Common myeloid progenitor, CD34-positive (primary cell): ENCODE results near the gene LRP1-AS.

ENCODE experiments used
- CTCF ChIA-PET: fragments of 350-600 bp; sonication (Branson Sonifier 250); formaldehyde crosslinking; loops from one replicate; lab custom pipeline; 2021; ENCODE audit warnings: antibody characterized with exemption; lab: Charles Lee
- POLR2A ChIA-PET: fragments of 350-600 bp; sonication (Branson Sonifier 250); formaldehyde crosslinking; loops from one replicate; lab custom pipeline; 2021; ENCODE audit warnings: antibody characterized with exemption; lab: Charles Lee
- DNase-seq, 3 donors: peaks; one replicate each; pipeline versions ENCODE4 v3.0.0 to v3.0.0-alpha.2; 2013
- H3K27ac ChIP-seq, 2 experiments: 1 replicate in 1 of 2; 2 replicates in 1 of 2; pipeline ENCODE4 v1.7.0; 2013; ENCODE audit warnings: inconsistent platforms in 2 of 2, low read length in 2 of 2, mild to moderate bottlenecking in 2 of 2, low read depth in 1 of 2, moderate library complexity in 1 of 2; ENCODE audit not compliant: severe bottlenecking in 2 of 2, insufficient read depth in 1 of 2, poor library complexity in 1 of 2
- H3K27me3 ChIP-seq, 5 experiments: replicated peaks in 2 of 5; 1 replicate in 3 of 5; 2 replicates in 2 of 5; pipeline versions ENCODE4 v1.6.1 to v1.7.0; 2013; ENCODE audit warnings: low read length in 4 of 5, mild to moderate bottlenecking in 2 of 5, moderate library complexity in 2 of 5, inconsistent platforms in 1 of 5; ENCODE audit not compliant: insufficient read depth in 5 of 5, control insufficient read depth in 4 of 5
- H3K36me3 ChIP-seq, 4 experiments: 1 replicate in 2 of 4; 2 replicates in 2 of 4; pipeline versions ENCODE4 v1.6.1 to v1.7.0; 2013; ENCODE audit warnings: low read length in 3 of 4, control low read depth in 1 of 4, mild to moderate bottlenecking in 1 of 4; ENCODE audit not compliant: control insufficient read depth in 4 of 4, insufficient read depth in 4 of 4
- H3K4me1 ChIP-seq, 4 experiments: 1 replicate in 3 of 4; 2 replicates in 1 of 4; pipeline versions ENCODE4 v1.6.1 to v1.7.1; 2013; ENCODE audit warnings: low read length in 3 of 4, mild to moderate bottlenecking in 3 of 4, control low read depth in 1 of 4, inconsistent platforms in 1 of 4, moderate library complexity in 1 of 4; ENCODE audit not compliant: control insufficient read depth in 4 of 4, insufficient read depth in 4 of 4; ENCODE audit errors: control extremely low read depth in 1 of 4
- H3K4me3 ChIP-seq, 7 experiments: 1 replicate in 4 of 7; 2 replicates in 3 of 7; pipeline versions ENCODE4 v1.5.1 to v1.7.0; 2013; ENCODE audit warnings: mild to moderate bottlenecking in 7 of 7, low read length in 6 of 7, moderate library complexity in 6 of 7, inconsistent platforms in 2 of 7, low read depth in 2 of 7, control low read depth in 1 of 7; ENCODE audit not compliant: insufficient read depth in 4 of 7, control insufficient read depth in 1 of 7; ENCODE audit errors: extremely low read depth in 1 of 7
- H3K9me3 ChIP-seq, 5 experiments: 1 replicate in 4 of 5; 2 replicates in 1 of 5; pipeline versions ENCODE4 v1.6.1 to v1.7.1; 2013; ENCODE audit warnings: low read length in 4 of 5, mild to moderate bottlenecking in 2 of 5, inconsistent platforms in 1 of 5, low read depth in 1 of 5, moderate library complexity in 1 of 5; ENCODE audit not compliant: control insufficient read depth in 4 of 5, insufficient read depth in 2 of 5; ENCODE audit errors: control extremely low read depth in 1 of 5
- WGBS: methylation state at CpG from one replicate; pipeline ENCODE4 v1.1.5; 2013; ENCODE audit not compliant: insufficient coverage; 5-methylcytosine and 5-hydroxymethylcytosine counted together

Gene LRP1-AS

DNA sequence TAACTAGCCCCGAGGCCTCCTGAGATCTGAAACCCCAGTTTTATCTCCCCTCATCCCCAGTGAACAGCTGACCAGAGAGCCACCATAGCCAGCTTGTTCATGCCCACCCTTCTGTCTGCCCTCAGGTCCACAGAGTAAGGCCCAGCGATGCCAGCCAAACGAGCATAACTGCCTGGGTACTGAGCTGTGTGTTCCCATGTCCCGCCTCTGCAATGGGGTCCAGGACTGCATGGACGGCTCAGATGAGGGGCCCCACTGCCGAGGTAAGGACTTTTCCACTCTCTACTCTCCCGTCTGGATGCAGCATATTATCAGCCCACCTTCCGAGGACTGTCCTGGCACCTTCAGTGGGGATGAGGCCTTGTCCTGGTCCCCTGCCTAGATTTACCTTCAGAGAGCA, 6.2 kb downstream of the LRP1-AS start:
- POLR2A ChIA-PET: no interaction called here
- CTCF ChIA-PET: interaction anchor here (1.1 to 1.6 kb wide), 5 partner anchors 11 to 35 kb away, joined by 3 to 4 read pairs (median 4); partner anchors contain the start of gene LRP1
- Histone ChIP-seq H3K36me3 (no peaks in the 10 kb centered on the region), H3K27ac (no peak overlapping the region), H3K27me3 (no peaks in the 10 kb centered on the region), H3K4me3 (no peak overlapping the region), H3K4me1 (peaks cover 0 to 7% (median 0%) of the 10 kb centered on the region in 4 experiments), H3K9me3 (no peaks in the 10 kb centered on the region)
- 98% methylated on average over 5 of the region's 8 CpGs for WGBS
- DNase-seq: no peak

DNA sequence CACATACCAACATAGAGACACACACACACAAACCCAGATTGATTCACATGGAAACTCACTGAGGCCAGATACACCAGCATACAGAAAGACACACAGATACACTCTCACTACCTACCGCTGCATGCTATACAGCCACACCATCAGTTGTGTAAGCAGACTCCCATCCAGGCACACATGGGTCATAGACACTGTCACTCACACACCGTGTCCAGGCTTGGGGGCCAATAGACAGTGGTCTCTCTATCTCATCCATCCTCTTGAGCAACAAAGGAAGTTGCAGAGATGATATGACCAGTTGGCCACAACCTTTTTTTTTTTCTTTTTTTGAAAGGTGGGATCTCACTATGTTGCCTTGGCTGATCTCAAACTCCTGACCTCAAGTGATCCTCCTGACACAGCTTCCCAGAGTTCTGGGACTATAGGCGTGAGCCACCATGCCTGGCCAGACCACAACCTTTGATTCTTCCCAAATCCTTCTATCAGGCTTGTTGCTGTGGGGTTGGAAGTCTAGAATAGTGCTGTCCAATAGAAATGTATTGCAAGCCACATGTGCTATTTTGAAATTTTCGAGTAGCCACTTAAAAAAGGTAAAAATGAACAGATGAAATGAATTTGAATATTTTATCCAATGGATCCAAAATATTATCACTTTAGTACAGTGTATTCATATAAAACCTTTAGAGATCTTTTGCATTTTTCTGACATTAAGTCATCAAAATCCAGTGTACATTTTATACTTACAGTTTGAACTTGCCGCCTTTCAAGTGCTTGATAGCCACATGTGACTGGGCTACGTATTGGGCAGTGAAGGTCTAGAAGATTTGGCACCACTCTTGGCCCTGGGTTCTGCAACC, 7.4 kb downstream of the LRP1-AS start:
- WGBS: 92% methylated on average over 4 of the region's 6 CpGs
- Histone ChIP-seq H3K9me3 (no peaks in the 10 kb centered on the region), H3K27me3 (no peaks in the 10 kb centered on the region), H3K4me3 (no peak overlapping the region), H3K4me1 (peaks cover 0 to 4% (median 0%) of the 10 kb centered on the region in 4 experiments), H3K27ac (no peak overlapping the region), H3K36me3 (no peaks in the 10 kb centered on the region)
- DNase-seq: no peak
- ChIA-PET CTCF (interaction anchor here (1.0 to 1.6 kb wide), 3 partner anchors 10 to 40 kb away, joined by 3 to 4 read pairs (median 4); partner anchors contain the start of gene LRP1), POLR2A (no interaction called here)

DNA sequence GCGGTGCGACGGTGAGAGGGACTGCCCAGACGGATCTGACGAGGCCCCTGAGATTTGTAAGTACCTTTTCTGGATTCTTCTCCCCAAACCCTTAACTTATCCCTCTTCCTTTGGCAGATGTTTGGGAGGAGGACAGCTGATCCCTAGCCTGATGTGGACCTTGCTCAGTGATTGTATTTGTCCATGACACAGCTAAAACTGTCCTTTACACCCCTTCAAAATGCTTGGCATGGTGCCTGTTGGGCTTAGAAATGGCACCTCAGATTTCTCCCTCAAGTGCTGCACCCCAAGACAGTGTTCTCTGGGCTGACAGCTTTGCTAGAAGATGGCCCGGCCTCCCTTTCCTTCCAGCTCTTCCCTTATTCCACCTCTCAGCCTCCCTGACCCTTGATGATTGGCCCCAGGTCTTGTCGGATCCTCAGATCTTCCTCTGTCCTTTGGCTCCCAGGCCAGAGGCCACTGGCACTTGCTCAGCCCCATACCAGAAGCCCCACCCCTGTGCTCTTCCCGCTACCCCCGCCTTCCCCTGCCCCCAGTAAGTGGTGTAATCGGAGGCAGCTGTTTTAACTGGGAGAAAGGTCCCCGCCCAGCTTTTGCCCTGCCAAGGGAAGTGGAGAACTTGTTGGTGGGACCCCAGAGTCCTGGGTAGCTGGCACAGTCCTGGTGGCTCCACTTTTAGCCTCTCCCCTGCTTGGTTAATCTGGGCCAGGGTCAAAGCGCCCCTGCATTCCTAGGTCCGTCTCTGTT, 8.7 kb downstream of the LRP1-AS start:
- Histone ChIP-seq H3K4me3 (no peak overlapping the region), H3K36me3 (no peaks in the 10 kb centered on the region), H3K9me3 (no peaks in the 10 kb centered on the region), H3K4me1 (peaks cover 0 to 4% (median 0%) of the 10 kb centered on the region in 4 experiments), H3K27ac (no peak overlapping the region), H3K27me3 (peaks cover 0 to under 1% (median 0%) of the 10 kb centered on the region in 5 experiments)
- POLR2A ChIA-PET: no interaction called here
- no peak for DNase-seq
- 93% methylated on average over 9 of the region's 13 CpGs for WGBS
- CTCF ChIA-PET: interaction anchor here (1.4 to 4.6 kb wide), 4 partner anchors 14 to 37 kb away, joined by 3 to 36 read pairs (median 8); no protein-coding TSS in a partner anchor

DNA sequence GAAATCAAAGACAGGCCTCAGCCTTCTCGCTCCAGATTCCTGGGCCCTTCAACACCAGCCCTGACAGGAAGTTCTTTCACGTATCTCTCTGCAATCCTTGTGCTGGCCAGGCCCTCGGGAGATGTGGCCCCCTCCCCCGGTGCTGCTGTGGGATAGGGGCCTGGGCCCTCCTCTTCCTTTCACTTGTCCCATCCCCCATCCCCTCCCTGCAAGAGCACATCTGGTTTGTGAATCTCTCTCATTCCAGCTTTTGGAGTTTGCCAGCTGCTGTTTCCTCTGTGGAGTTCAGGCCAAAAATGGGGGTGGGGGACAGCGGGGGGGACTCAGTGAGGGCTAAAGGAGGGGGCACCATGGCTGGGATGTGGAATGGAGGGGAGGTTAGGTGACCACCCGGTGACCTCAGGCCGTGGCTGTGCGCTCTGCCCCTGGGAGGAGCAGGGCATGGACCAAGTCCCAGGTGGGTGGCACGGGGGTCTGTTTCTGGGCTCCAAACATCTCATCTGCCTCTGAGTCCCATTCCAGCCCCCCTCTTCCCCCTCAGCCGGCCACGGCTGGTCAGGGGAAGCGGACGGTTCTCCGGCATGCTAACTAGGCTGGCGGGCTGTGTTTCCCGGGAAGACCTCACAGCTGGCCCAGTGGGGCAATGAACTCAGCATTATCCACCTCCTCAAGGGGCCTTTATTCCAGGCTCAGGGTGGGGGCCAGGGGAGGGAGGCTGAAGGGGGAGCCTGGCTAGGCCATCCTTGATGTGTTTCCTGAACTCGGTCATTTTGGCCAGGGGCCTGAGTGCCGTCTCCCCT, 11.7 kb downstream of the LRP1-AS start:
- Histone ChIP-seq H3K4me3 (no peak overlapping the region), H3K27ac (no peak overlapping the region), H3K27me3 (peaks cover 0 to 8% (median 0%) of the 10 kb centered on the region in 5 experiments), H3K36me3 (no peaks in the 10 kb centered on the region), H3K4me1 (no peaks in the 10 kb centered on the region), H3K9me3 (no peaks in the 10 kb centered on the region)
- no peak for DNase-seq
- CTCF ChIA-PET: interaction anchor here (1.2 to 4.6 kb wide), 3 partner anchors 11 to 41 kb away, joined by 3 to 36 read pairs (median 4); no protein-coding TSS in a partner anchor
- POLR2A ChIA-PET: interaction anchor here (0.6 kb wide), 2 partner anchors 18 to 43 kb away, joined by 3 read pairs; no protein-coding TSS in a partner anchor
- WGBS: 90% methylated on average over 6 of the region's 18 CpGs

DNA sequence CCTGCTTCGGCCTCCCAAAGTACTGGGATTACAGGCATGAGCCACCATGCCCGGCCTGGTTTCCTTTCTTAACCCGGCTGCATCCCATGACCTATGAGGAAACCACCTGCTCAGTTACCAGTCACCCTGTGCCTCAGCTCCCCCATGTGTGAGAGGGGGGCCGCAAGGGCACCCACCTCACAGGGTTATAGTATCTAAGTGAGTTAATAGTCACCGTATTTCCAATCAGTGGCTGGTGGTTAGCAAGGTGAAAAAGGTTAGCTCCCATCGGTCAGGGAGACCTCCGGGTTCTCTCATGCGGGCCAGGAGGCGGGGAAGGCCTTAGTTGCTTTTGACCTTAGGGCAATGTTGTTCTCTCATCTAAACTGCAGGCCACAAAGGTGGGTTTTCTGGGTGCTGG, 12.5 kb downstream of the LRP1-AS start:
- no peak overlapping the region for H3K4me3 ChIP-seq
- WGBS: 96% methylated on average over 8 of the region's 9 CpGs
- H3K27me3 ChIP-seq: peaks cover 0 to 13% (median 0%) of the 10 kb centered on the region in 5 experiments
- DNase-seq: no peak
- no peaks in the 10 kb centered on the region for H3K4me1 ChIP-seq
- CTCF ChIA-PET: interaction anchor here (1.2 to 4.6 kb wide), 3 partner anchors 10 to 42 kb away, joined by 3 to 36 read pairs (median 4); no protein-coding TSS in a partner anchor
- POLR2A ChIA-PET: no interaction called here
- H3K9me3 ChIP-seq: no peaks in the 10 kb centered on the region
- no peaks in the 10 kb centered on the region for H3K36me3 ChIP-seq
- H3K27ac ChIP-seq: no peak overlapping the region

DNA sequence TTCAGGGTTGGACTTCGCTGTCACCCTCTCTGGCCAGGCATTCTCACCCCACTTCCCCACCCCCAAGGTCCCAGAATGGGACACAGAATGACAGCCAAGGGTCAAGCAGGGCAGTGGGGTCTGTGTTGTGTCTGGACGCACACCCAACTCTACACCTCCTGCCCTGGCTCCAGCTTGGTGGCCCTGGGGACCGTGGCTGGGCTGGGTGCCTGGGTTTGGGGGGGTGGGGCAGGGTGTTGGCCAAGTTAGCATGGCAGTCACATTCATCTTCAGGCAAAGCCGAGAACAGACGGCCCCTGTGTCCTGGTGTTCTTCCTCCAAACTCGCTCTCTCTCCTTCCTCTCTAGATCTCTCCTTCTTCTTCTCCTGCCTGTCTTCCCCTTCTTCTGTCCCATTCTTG, 13.5 kb downstream of the LRP1-AS start:
- WGBS: 96% methylated on average over 3 of the region's 6 CpGs
- Histone ChIP-seq H3K36me3 (no peaks in the 10 kb centered on the region), H3K27ac (no peak overlapping the region), H3K27me3 (peaks cover 0 to 20% (median 9%) of the 10 kb centered on the region in 5 experiments), H3K9me3 (no peaks in the 10 kb centered on the region), H3K4me1 (peaks cover 0 to 6% (median 2%) of the 10 kb centered on the region in 4 experiments), H3K4me3 (no peak overlapping the region)
- DNase-seq: no peak
- ChIA-PET POLR2A (no interaction called here), CTCF (interaction anchor here (1.2 to 19.8 kb wide), 5 partner anchors 10 to 53 kb away, joined by 3 to 399 read pairs (median 12); no protein-coding TSS in a partner anchor)
